ENCODE measurements around the gene TCF7L2.

DNA sequence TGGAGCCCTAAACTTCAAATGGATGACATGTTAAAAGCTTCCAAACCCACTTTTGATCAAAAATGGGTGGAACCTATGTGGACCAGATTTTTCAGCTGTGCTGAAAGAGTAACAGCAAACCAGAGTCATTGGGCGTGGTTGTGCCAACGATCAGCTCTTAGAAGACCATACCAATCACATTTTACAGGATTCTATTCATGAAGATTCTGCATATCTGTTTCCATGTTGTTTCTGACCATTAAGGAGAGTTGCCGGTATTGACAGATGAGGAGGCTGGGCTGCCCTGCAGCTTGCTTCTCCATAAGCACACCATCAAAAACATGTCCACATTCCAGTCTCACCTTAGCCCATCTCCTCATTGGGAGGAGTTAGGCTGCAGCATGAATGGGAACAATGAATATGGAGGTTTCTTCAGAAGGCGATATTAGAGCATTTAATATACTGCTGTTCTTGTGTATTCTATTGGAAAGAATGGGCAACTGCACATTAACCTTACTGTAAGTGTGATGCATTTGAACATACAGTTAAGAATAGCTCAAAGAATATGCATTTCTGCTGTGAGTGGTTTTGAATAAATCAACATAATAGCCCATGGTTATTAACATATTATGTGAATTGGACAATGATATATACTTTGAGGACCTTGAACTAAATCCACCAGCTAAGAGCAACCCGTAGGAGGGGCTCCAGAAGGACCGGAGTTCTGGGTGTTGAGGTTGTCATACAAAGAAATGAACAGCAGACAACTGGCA, 116.7 kb downstream of the TCF7L2 start:
- TF ChIP-seq, protein P1, sequence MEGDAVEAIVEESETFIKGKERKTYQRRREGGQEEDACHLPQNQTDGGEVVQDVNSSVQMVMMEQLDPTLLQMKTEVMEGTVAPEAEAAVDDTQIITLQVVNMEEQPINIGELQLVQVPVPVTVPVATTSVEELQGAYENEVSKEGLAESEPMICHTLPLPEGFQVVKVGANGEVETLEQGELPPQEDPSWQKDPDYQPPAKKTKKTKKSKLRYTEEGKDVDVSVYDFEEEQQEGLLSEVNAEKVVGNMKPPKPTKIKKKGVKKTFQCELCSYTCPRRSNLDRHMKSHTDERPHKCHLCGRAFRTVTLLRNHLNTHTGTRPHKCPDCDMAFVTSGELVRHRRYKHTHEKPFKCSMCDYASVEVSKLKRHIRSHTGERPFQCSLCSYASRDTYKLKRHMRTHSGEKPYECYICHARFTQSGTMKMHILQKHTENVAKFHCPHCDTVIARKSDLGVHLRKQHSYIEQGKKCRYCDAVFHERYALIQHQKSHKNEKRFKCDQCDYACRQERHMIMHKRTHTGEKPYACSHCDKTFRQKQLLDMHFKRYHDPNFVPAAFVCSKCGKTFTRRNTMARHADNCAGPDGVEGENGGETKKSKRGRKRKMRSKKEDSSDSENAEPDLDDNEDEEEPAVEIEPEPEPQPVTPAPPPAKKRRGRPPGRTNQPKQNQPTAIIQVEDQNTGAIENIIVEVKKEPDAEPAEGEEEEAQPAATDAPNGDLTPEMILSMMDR (IDR thresholded peaks at IDR 0.05; ENCODE audit: low read length) = no peak
- no peak for TF ChIP-seq EZH2 (IDR thresholded peaks at IDR 0.05; ENCODE audit: borderline replicate concordance, low read length)
